GM23338 (cell line): ENCODE results near the gene TNFRSF4. TPM values are rescaled to one million over a fixed set of nuclear protein-coding genes. Genes with fewer than 3 reads are reported as not detected.

Experiments
- CREB1 ChIP-seq: fragments of 250-450 bp; sonication (Bioruptor Pico); IDR thresholded peaks from 2 replicates; pipeline ENCODE4 v1.5.0; 2020; ENCODE audit warnings: low read depth, mild to moderate bottlenecking, moderate library complexity
- EZH2phosphoT487 ChIP-seq: fragments of 200-600 bp; sonication (generic); IDR thresholded peaks from one replicate; pipeline ENCODE4 v1.8.1; 2018; ENCODE audit warnings: antibody characterized with exemption; ENCODE audit not compliant: unreplicated experiment
- NANOG ChIP-seq: IDR thresholded peaks from 2 replicates; pipeline ENCODE4 v1.6.1; 2016; ENCODE audit warnings: antibody characterized with exemption, borderline replicate concordance
- STAT1 ChIP-seq: IDR thresholded peaks from one replicate; pipeline ENCODE4 v1.6.1; 2016; ENCODE audit warnings: antibody characterized with exemption; ENCODE audit not compliant: unreplicated experiment
- ZNF114 ChIP-seq: fragments of 250-450 bp; sonication (Bioruptor Pico); IDR thresholded peaks from 2 replicates; pipeline ENCODE4 v1.5.0; 2020; ENCODE audit warnings: mild to moderate bottlenecking, moderate library complexity
- polyA plus RNA-seq: library from polyadenylated mRNA; unstranded; fragments of >200 nt; fragmentation: Nextera tagmentation; extraction: Ambion mirVana; gene quantifications from 2 replicates; pipeline ENCODE4 v1.2.1, GENCODE V29; 2016
- total RNA-seq: library from RNA; depleted of rRNA; stranded (reverse); fragments of >200 nt; shearing (Covaris generic); gene quantifications from 2 replicates; pipeline ENCODE4 v1.2.3, GENCODE V29; 2014
- TF ChIP-seq, protein P1 (sequence below): fragments of 250-450 bp; sonication (Bioruptor Pico); IDR thresholded peaks from 2 replicates; pipeline ENCODE4 v1.5.0; 2020; ENCODE audit warnings: mild to moderate bottlenecking, moderate library complexity
- TF ChIP-seq, protein P2 (sequence below), 2 experiments: fragments of 200-600 bp in 1 of 2; sonication (generic) in 1 of 2; conservative IDR thresholded peaks; 2 replicates each; pipeline versions ENCODE4 v1.5.1 to v1.6.1; 2016 to 2017; ENCODE audit warnings: antibody characterized with exemption in 2 of 2, low read depth in 2 of 2, mild to moderate bottlenecking in 2 of 2, moderate library complexity in 1 of 2
- TF ChIP-seq, protein P3 (sequence below): IDR thresholded peaks from one replicate; pipeline ENCODE4 v1.6.1; 2018; ENCODE audit warnings: antibody characterized with exemption; ENCODE audit not compliant: unreplicated experiment

The TNFRSF4 gene
- total and polyA plus RNA-seq, 2 experiments from 2014 or later, result not detected

DNA sequence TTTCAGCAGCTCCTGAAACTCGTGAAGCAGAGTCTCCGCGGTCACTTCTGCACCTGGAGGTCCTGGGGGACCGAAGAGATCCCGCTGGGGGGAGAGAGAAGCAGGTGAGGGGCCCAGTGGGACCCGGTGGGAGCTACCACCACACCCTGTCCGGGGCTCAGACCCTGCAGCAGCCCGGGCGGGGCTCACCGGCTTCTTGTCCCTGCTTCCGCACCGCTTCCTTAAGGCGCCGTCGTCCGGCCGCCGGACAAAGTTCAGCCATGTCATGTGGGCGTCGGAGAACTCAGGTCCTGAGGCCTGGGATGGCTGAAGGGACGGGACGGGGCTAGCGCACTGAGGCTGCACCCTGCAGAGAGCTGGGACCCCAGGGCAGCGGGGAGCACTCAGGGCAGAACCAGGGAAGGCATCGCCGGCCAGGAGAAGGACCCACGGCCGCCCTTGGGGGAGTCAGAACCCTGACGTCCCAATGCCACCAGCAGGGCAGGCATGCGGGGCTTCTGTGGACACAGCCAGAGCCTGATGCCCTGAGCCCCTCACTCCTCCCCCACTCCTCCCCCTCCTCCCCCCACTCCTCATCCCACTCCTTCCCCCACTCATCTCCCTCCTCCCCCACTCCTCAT is 30.3 kb upstream of the TNFRSF4 start (continued):
- TF ChIP-seq, protein P1, sequence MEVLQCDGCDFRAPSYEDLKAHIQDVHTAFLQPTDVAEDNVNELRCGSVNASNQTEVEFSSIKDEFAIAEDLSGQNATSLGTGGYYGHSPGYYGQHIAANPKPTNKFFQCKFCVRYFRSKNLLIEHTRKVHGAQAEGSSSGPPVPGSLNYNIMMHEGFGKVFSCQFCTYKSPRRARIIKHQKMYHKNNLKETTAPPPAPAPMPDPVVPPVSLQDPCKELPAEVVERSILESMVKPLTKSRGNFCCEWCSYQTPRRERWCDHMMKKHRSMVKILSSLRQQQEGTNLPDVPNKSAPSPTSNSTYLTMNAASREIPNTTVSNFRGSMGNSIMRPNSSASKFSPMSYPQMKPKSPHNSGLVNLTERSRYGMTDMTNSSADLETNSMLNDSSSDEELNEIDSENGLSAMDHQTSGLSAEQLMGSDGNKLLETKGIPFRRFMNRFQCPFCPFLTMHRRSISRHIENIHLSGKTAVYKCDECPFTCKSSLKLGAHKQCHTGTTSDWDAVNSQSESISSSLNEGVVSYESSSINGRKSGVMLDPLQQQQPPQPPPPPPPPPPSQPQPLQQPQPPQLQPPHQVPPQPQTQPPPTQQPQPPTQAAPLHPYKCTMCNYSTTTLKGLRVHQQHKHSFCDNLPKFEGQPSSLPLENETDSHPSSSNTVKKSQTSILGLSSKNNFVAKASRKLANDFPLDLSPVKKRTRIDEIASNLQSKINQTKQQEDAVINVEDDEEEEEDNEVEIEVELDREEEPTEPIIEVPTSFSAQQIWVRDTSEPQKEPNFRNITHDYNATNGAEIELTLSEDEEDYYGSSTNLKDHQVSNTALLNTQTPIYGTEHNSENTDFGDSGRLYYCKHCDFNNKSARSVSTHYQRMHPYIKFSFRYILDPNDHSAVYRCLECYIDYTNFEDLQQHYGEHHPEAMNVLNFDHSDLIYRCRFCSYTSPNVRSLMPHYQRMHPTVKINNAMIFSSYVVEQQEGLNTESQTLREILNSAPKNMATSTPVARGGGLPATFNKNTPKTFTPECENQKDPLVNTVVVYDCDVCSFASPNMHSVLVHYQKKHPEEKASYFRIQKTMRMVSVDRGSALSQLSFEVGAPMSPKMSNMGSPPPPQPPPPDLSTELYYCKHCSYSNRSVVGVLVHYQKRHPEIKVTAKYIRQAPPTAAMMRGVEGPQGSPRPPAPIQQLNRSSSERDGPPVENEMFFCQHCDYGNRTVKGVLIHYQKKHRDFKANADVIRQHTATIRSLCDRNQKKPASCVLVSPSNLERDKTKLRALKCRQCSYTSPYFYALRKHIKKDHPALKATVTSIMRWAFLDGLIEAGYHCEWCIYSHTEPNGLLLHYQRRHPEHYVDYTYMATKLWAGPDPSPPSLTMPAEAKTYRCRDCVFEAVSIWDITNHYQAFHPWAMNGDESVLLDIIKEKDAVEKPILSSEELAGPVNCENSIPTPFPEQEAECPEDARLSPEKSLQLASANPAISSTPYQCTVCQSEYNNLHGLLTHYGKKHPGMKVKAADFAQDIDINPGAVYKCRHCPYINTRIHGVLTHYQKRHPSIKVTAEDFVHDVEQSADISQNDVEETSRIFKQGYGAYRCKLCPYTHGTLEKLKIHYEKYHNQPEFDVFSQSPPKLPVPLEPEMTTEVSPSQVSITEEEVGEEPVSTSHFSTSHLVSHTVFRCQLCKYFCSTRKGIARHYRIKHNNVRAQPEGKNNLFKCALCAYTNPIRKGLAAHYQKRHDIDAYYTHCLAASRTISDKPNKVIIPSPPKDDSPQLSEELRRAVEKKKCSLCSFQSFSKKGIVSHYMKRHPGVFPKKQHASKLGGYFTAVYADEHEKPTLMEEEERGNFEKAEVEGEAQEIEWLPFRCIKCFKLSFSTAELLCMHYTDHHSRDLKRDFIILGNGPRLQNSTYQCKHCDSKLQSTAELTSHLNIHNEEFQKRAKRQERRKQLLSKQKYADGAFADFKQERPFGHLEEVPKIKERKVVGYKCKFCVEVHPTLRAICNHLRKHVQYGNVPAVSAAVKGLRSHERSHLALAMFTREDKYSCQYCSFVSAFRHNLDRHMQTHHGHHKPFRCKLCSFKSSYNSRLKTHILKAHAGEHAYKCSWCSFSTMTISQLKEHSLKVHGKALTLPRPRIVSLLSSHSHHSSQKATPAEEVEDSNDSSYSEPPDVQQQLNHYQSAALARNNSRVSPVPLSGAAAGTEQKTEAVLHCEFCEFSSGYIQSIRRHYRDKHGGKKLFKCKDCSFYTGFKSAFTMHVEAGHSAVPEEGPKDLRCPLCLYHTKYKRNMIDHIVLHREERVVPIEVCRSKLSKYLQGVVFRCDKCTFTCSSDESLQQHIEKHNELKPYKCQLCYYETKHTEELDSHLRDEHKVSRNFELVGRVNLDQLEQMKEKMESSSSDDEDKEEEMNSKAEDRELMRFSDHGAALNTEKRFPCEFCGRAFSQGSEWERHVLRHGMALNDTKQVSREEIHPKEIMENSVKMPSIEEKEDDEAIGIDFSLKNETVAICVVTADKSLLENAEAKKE, result no peak
- TF ChIP-seq STAT1, result no peak
- no peak for TF ChIP-seq CREB1 (CRISPR knock-in tag)
- TF ChIP-seq, protein P2, sequence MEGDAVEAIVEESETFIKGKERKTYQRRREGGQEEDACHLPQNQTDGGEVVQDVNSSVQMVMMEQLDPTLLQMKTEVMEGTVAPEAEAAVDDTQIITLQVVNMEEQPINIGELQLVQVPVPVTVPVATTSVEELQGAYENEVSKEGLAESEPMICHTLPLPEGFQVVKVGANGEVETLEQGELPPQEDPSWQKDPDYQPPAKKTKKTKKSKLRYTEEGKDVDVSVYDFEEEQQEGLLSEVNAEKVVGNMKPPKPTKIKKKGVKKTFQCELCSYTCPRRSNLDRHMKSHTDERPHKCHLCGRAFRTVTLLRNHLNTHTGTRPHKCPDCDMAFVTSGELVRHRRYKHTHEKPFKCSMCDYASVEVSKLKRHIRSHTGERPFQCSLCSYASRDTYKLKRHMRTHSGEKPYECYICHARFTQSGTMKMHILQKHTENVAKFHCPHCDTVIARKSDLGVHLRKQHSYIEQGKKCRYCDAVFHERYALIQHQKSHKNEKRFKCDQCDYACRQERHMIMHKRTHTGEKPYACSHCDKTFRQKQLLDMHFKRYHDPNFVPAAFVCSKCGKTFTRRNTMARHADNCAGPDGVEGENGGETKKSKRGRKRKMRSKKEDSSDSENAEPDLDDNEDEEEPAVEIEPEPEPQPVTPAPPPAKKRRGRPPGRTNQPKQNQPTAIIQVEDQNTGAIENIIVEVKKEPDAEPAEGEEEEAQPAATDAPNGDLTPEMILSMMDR (conservative IDR thresholded peaks at IDR 0.05; ENCODE audit: low read depth in 2 of 2), result no peak
- no peak for TF ChIP-seq NANOG
- TF ChIP-seq ZNF114 (CRISPR knock-in tag), result no peak
- TF ChIP-seq EZH2phosphoT487, result no peak
- TF ChIP-seq, protein P3, sequence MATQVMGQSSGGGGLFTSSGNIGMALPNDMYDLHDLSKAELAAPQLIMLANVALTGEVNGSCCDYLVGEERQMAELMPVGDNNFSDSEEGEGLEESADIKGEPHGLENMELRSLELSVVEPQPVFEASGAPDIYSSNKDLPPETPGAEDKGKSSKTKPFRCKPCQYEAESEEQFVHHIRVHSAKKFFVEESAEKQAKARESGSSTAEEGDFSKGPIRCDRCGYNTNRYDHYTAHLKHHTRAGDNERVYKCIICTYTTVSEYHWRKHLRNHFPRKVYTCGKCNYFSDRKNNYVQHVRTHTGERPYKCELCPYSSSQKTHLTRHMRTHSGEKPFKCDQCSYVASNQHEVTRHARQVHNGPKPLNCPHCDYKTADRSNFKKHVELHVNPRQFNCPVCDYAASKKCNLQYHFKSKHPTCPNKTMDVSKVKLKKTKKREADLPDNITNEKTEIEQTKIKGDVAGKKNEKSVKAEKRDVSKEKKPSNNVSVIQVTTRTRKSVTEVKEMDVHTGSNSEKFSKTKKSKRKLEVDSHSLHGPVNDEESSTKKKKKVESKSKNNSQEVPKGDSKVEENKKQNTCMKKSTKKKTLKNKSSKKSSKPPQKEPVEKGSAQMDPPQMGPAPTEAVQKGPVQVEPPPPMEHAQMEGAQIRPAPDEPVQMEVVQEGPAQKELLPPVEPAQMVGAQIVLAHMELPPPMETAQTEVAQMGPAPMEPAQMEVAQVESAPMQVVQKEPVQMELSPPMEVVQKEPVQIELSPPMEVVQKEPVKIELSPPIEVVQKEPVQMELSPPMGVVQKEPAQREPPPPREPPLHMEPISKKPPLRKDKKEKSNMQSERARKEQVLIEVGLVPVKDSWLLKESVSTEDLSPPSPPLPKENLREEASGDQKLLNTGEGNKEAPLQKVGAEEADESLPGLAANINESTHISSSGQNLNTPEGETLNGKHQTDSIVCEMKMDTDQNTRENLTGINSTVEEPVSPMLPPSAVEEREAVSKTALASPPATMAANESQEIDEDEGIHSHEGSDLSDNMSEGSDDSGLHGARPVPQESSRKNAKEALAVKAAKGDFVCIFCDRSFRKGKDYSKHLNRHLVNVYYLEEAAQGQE, result no peak
